ENCODE data around the gene HOTAIR.

HOTAIR gene

GRCh38 chr12:53988541-53989226 lies 13.9 kb upstream of the HOTAIR start:
- no peak for DNase-seq (ENCODE audit: low read depth, low spot score)

GRCh38 chr12:53987787-53988230 lies 13.1 kb upstream of the HOTAIR start:
- DNase-seq (ENCODE audit: low read depth, low spot score) = no peak

- no peak for DNase-seq (ENCODE audit: low read depth, low spot score)
Observed at GRCh38 chr12:53986686-53987483, 12.1 kb upstream of the HOTAIR start.

- no peak for DNase-seq (ENCODE audit: low read depth, low spot score)
Observed at GRCh38 chr12:53985994-53986685, 11.4 kb upstream of the HOTAIR start.

- no peak for DNase-seq (ENCODE audit: low read depth, low spot score)
Observed at GRCh38 chr12:53985692-53985993, 10.9 kb upstream of the HOTAIR start.

GRCh38 chr12:53984901-53985691 lies 10.3 kb upstream of the HOTAIR start, which contains the start of gene HOXC10:
TSS of gene HOXC10 (plus strand) at chr12:53985146. CDS start at chr12:53985260, 114 bp downstream.
- peak; percentile 47 for DNase-seq (ENCODE audit: low read depth, low spot score)

GRCh38 chr12:53983950-53984572 lies 9.3 kb upstream of the HOTAIR start:
- DNase-seq (ENCODE audit: low read depth, low spot score) = no peak

- DNase-seq (ENCODE audit: low read depth, low spot score) = no peak
Observed at GRCh38 chr12:53983568-53983949, 8.8 kb upstream of the HOTAIR start.

- DNase-seq (ENCODE audit: low read depth, low spot score) = no peak
Observed at GRCh38 chr12:53982648-53983567, 8.2 kb upstream of the HOTAIR start.

GRCh38 chr12:53981634-53982565 lies 7.1 kb upstream of the HOTAIR start:
- DNase-seq (ENCODE audit: low read depth, low spot score) = no peak

- no peak for DNase-seq (ENCODE audit: low read depth, low spot score)
Observed at GRCh38 chr12:53980802-53981496, 6.2 kb upstream of the HOTAIR start.

- no peak for DNase-seq (ENCODE audit: low read depth, low spot score)
Observed at GRCh38 chr12:53980104-53980801, 5.5 kb upstream of the HOTAIR start.

GRCh38 chr12:53978477-53979356 lies 4.0 kb upstream of the HOTAIR start:
- DNase-seq (ENCODE audit: low read depth, low spot score) = no peak

- no peak for DNase-seq (ENCODE audit: low read depth, low spot score)
Observed at GRCh38 chr12:53977596-53978445, 3.1 kb upstream of the HOTAIR start.

GRCh38 chr12:53976823-53977595 lies 2.3 kb upstream of the HOTAIR start:
- no peak for DNase-seq (ENCODE audit: low read depth, low spot score)

Data from astrocyte of the hippocampus (primary cell).